ENCODE measurements around the gene RNPS1. TPM values are rescaled to one million over a fixed set of nuclear protein-coding genes. Genes with fewer than 3 reads are reported as not detected.
"Not testable (repeated sequence)": the region's sequence is repeated elsewhere in the genome, so short reads cannot be mapped to it uniquely, and the experiment has no call there.

The RNPS1 gene
- total RNA-seq, 1 donor from 2014 or later = 114 TPM

GRCh38 chr16:2257726-2258125, 10.2 kb downstream of the RNPS1 start:
- no peak for DNase-seq (ENCODE audit: low spot score)

GRCh38 chr16:2256531-2257140, 11.3 kb downstream of the RNPS1 start:
- no peak for DNase-seq (ENCODE audit: low spot score)

DNA sequence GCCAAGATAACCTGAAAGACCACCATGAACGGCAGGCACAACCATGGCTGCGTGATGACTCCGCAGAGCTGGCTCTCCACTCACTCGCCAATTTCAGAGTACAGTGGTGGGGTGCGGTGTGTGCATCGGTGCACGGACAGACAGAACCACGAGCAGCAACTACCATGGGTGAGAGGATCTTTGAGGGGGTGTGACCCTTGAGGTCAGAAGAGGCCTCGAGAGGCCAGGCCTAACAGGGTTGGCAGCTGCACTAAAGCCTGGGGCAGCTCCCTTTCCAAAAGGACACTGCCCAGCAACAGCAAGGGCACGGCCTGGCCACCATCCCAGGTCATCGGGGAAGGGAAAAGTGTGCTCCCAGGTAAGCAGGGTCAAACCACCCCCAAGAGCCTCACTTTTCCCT, 14.6 kb downstream of the RNPS1 start:
- DNase-seq (ENCODE audit: low spot score) = no peak

GRCh38 chr16:2252806-2253148, 15.1 kb downstream of the RNPS1 start:
- no peak for DNase-seq (ENCODE audit: low spot score)

GRCh38 chr16:2251296-2252111, 16.4 kb downstream of the RNPS1 start, which contains the start of gene ECI1:
Gene ECI1 (minus strand): TSS chr16:2251587. CDS start chr16:2251566, 21 bp downstream.
- DNase-seq (ENCODE audit: low spot score) = peak; percentile 95

- no peak for DNase-seq (ENCODE audit: low spot score)
These were observed 17.2 kb downstream of the RNPS1 start for GRCh38 chr16:2250652-2251295.

DNA sequence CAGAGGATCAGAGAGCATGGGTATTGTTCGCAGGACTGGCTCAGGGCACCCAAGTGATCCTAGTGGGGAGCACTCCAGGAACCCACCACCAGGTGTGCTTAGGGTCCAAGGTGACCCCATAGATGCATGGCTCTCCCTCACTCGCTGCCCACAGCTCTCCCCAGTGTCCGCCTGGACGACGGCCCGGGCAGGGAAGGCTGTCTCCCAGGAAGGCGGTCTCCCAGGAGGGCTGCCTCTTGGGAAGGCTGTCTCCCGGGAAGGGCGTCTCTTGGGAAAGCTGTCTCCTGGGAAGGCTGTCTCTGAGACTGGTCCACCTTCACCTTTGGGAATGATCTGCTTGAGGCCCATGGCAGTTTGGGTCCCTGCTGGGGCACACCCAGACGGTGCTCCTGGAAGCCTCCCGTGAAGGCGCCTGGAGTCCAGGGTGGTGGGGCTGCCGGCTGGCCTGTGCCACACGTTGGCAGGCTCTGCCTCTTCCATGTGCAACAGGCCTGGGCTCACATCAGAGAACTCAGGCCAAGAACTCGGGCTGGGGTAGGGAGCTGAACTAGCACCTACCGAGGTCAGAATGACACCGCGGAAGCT, 21.5 kb downstream of the RNPS1 start:
- DNase-seq (ENCODE audit: low spot score) = no peak

DNA sequence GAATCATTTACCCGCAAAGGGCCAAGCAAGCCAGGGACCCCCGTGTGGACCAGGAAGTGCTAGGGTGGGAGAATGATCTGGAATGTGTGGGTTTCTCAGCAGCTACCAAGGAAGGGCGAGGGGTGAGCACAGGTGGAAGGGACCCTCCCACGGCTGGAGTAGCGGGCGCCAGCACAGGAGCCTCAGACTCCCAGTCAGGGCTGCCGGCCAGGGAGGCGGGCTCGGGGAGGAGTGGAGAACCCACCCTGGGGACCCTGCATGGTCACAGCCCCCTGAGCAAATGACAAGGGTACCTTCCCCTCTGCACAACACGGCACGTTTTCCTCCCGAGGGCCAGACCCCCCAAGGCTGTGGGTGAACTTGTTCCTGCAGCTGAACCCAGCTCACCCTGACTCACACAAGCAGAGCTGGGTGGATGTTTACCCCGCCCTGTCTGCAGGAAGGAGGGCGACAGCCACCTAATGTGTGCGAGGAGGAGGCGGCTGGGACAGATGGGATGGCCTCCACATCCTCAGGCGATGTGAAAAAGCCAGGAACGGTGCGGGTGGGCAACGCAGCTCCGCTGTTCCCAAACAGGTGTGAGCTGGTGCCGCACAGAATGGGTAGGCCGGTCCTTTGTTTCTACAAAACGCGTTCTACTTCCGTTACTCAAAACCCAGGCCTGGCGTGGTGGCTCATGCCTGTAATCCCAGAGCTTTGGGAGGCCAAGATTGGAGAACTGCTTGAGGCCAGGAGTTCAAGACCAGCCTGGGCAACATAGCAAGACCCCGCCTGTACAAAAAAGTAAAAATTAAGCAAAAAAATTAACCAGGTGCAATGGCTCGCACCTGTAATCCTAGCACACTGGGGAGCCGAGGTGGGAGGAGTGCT, 22.8 kb downstream of the RNPS1 start:
- DNase-seq (ENCODE audit: low spot score) = no peak

DNA sequence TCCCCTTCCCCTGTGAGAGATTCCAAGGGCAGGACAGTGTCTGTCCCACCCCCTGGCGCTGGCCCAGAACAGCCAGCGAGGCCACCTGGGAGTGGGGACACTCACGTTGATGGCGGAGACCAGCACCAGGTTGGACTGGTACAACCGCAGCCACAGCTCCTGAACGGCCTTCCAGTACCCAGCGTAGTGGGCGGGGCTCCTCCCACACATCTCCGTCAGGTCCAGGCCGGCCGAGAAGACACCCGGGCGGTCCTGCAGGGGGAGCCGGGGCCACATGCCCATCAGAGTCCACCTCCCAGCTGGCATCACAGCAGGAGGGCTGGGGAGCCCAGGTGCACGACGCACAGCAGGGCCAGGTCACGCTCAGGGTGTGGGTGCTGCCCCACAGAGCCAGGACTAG, 23.6 kb downstream of the RNPS1 start:
- DNase-seq (ENCODE audit: low spot score) = no peak

- DNase-seq (ENCODE audit: low spot score) = no peak
These were observed 24.1 kb downstream of the RNPS1 start for GRCh38 chr16:2243781-2244180.

GRCh38 chr16:2243031-2243528, 24.8 kb downstream of the RNPS1 start:
- no peak for DNase-seq (ENCODE audit: low spot score)

DNA sequence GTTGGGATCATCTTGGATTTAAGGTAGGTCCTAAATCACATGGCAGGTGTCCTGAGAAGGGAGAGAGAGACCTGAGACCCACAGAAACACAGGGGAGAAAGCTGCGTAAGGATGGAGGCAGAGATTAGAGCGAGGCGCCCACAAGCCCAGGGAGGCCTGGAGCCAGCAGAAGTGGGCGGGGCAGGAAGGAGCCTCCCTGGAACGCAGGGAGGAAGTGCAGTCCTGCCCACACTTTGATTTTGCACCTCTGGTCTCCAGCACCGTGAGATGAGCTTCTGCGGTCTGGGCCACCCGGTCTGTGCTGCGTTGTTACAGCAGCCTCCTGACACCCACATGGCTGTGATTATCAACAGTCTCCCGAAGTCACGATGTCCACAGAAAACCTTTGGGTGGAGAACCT, 25.3 kb downstream of the RNPS1 start:
- no peak for DNase-seq (ENCODE audit: low spot score)

DNA sequence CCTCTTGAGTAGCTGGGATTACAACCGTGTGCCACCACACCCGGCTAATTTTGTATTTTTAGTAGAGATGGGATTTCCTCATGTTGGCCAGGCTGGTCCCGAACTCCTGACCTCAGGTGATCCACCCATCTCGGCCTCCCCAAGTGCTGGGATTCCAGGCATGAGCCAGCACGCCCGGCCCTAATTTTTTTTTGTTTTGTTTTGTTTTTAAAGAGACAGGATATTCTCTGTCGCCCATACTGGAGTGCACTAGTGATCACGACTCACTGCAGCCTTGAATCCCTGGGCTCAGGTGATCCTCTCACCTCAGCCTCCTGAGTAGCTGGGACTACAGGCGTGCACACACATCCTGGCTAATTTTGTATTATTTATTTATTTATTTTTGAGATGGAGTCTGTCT, 27.6 kb downstream of the RNPS1 start:
- DNase-seq (ENCODE audit: low spot score) = not testable (repeated sequence)

DNA sequence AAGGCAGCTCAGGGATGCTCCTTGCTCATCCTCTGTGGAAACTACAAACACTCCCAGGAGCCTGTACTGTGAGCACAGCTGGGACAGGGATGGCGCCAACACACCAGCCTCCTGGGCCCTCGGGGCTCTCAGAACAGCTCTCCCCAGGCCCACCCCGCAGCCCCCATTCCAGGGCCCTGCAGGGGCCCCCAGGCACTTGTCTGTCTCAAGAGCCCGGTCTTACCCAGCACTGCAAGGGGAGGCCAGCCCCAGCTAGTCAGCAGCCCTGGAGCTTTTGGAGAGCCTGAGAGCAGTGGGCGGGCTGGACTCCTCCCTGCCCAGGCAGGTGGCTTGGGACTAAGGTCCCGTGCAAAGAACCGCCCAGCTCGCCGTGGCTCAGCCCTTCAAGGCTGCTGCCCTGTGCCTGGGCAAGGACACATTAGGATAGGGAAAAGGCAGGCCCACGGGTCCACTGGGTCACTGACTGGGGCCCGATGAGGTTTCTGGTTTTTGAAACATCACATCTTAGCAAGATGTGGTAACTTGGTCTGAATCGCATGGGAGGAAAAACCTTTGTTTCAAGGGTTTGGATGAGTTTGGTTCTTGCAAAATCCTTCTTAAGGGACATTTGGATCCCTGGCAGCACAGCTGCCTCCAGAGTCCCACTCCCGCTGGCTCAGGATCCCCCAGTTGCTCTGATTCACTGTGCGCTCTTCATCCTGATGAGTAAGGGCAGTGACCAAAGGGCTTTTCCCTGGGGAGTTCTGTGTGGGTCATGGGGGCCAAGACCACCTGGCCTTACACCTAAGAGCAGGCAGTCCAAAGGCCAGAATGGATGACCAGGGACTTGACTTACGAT, 28.9 kb downstream of the RNPS1 start:
- no peak for DNase-seq (ENCODE audit: low spot score)

- DNase-seq (ENCODE audit: low spot score) = no peak
These were observed 29.6 kb downstream of the RNPS1 start for GRCh38 chr16:2238150-2238837.

- DNase-seq (ENCODE audit: low spot score) = no peak
These were observed 30.3 kb downstream of the RNPS1 start for GRCh38 chr16:2237493-2238149.

GRCh38 chr16:2237102-2237482, 30.8 kb downstream of the RNPS1 start:
- DNase-seq (ENCODE audit: low spot score) = no peak

DNA sequence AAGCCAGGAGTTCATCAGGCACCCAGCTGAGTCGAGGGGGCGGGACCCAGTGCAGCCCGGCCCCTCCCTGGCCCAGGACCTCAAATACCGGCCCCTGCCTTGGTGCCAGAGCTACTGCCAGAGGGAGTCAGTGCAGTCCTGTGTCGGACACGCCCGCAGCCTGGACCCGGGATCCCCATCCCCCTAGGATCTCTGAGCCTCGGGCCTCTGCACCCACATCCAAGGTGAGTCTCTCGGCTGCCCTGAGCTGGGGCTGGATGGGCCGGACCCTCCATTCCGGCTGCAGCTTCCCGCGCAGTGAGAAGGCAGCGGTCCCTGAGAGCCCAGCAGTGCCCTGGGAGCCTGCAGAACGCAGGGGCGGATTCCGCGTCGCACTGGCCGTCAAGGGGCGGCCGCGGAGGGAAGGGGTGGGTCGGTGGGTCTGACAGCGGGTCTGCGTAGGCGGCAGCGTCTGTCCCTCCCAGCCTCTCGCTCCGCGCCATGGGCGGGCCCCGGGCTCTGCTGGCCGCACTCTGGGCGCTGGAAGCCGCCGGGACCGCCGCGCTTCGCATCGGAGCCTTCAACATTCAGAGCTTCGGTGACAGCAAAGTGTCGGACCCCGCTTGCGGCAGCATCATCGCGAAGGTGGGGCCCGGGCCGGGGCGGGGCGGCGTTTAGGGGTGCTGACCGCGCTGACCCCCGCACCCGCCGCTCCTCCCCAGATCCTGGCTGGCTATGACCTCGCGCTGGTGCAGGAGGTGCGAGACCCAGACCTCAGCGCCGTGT, 31.4 kb downstream of the RNPS1 start, which contains the start of gene DNASE1L2:
Gene DNASE1L2, plus strand, starts transcription at position 108 of the 765 bp plus-strand sequence. Its CDS starts 373 bp downstream, at position 481.
- no peak for DNase-seq (ENCODE audit: low spot score)
